Measurements from ENCODE around the gene DNAJC11.

GRCh38 chr1:6592441-6592840 is 109.2 kb downstream of the DNAJC11 start:
- TF ChIP-seq CSDC2 (CRISPR knock-in tag; IDR thresholded peaks at IDR 0.05) (no peak), TSHZ2 (CRISPR knock-in tag; IDR thresholded peaks at IDR 0.05) (no peak), ARNTL (CRISPR knock-in tag; IDR thresholded peaks at IDR 0.05; ENCODE audit: borderline replicate concordance, low read depth) (no peak), PPARA (CRISPR knock-in tag; IDR thresholded peaks at IDR 0.05; ENCODE audit: borderline replicate concordance) (no peak)
